DND-41 (cell line): ENCODE data around the gene PSMD6.

Experiments used
- EZH2 ChIP-seq: IDR thresholded peaks from 3 replicates; pipeline ENCODE4 v1.6.1; 2012; ENCODE audit warnings: borderline replicate concordance, low read depth, mild to moderate bottlenecking, moderate library complexity, low read length, inconsistent platforms; ENCODE audit not compliant: severe bottlenecking
- TF ChIP-seq, protein P1 (sequence below): IDR thresholded peaks from 2 replicates; pipeline ENCODE4 v1.5.1; 2012; ENCODE audit warnings: borderline replicate concordance, low read length, moderate library complexity, mild to moderate bottlenecking; ENCODE audit not compliant: poor library complexity, severe bottlenecking; ENCODE audit errors: extremely low read depth

- no peak for TF ChIP-seq EZH2
- TF ChIP-seq, protein P1, sequence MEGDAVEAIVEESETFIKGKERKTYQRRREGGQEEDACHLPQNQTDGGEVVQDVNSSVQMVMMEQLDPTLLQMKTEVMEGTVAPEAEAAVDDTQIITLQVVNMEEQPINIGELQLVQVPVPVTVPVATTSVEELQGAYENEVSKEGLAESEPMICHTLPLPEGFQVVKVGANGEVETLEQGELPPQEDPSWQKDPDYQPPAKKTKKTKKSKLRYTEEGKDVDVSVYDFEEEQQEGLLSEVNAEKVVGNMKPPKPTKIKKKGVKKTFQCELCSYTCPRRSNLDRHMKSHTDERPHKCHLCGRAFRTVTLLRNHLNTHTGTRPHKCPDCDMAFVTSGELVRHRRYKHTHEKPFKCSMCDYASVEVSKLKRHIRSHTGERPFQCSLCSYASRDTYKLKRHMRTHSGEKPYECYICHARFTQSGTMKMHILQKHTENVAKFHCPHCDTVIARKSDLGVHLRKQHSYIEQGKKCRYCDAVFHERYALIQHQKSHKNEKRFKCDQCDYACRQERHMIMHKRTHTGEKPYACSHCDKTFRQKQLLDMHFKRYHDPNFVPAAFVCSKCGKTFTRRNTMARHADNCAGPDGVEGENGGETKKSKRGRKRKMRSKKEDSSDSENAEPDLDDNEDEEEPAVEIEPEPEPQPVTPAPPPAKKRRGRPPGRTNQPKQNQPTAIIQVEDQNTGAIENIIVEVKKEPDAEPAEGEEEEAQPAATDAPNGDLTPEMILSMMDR, result peak; percentile 67
These were observed 61.4 kb downstream of the PSMD6 start for GRCh38 chr3:63961891-63962290.
